GM23338 (cell line): ENCODE results near the gene SIRPA. TPM values are rescaled to one million over a fixed set of nuclear protein-coding genes. Genes with fewer than 3 reads are reported as not detected.

Experiments
- ATAC-seq: fragments of 200-7000 bp; cut with Tn5 transposase; 3 replicates; pipeline ENCODE4 v1.9.1; 2020
- DNase-seq: peaks from one replicate; pipeline ENCODE4 v3.0.0-alpha.2; 2015; ENCODE audit warnings: low spot score
- H2AFZ ChIP-seq: fragments of 200-600 bp; sonication (generic); 2 replicates; pipeline ENCODE4 v1.8.0; 2016; ENCODE audit warnings: antibody characterized with exemption, mild to moderate bottlenecking, moderate library complexity
- H3F3A ChIP-seq: fragments of 200-600 bp; sonication (generic); replicated peaks from 2 replicates; pipeline ENCODE4 v1.8.0; 2017; ENCODE audit warnings: antibody characterized with exemption, mixed run types, low read depth
- H3K27ac ChIP-seq: fragments of 200-600 bp; sonication (generic); 2 replicates; pipeline ENCODE4 v1.6.1; 2016; ENCODE audit warnings: low read depth
- H3K27me3 ChIP-seq: fragments of 200-600 bp; sonication (generic); 2 replicates; pipeline ENCODE4 v1.8.0; 2016; ENCODE audit warnings: mild to moderate bottlenecking, mixed run types, moderate library complexity; ENCODE audit not compliant: insufficient read depth
- H3K36me3 ChIP-seq: fragments of 200-600 bp; sonication (generic); 2 replicates; pipeline ENCODE4 v1.8.0; 2016; ENCODE audit warnings: mild to moderate bottlenecking; ENCODE audit not compliant: insufficient read depth
- H3K4me1 ChIP-seq: fragments of 200-600 bp; sonication (generic); 2 replicates; pipeline ENCODE4 v1.8.0; 2016; ENCODE audit warnings: mild to moderate bottlenecking, moderate library complexity; ENCODE audit not compliant: insufficient read depth
- H3K4me2 ChIP-seq: fragments of 200-600 bp; sonication (generic); 2 replicates; pipeline ENCODE4 v1.7.1; 2017; ENCODE audit warnings: mixed run types
- H3K4me3 ChIP-seq: fragments of 200-600 bp; sonication (generic); 2 replicates; pipeline ENCODE4 v1.6.1; 2016; ENCODE audit warnings: mixed run types
- H3K79me2 ChIP-seq: fragments of 200-600 bp; sonication (generic); replicated peaks from 2 replicates; pipeline ENCODE4 v1.8.0; 2017; ENCODE audit warnings: mild to moderate bottlenecking; ENCODE audit not compliant: insufficient read depth
- H3K9me2 ChIP-seq: fragments of 200-600 bp; sonication (generic); 2 replicates; pipeline ENCODE4 v1.8.0; 2017; ENCODE audit not compliant: insufficient read depth
- H4K20me1 ChIP-seq: fragments of 200-600 bp; sonication (generic); replicated peaks from 2 replicates; pipeline ENCODE4 v1.8.0; 2017; ENCODE audit warnings: mild to moderate bottlenecking; ENCODE audit not compliant: insufficient read depth
- H3K27ac Mint-ChIP-seq: 2 replicates; pipeline ENCODE4 v1.8.0; 2020; ENCODE audit warnings: inconsistent platforms, mild to moderate bottlenecking, moderate library complexity, mixed read lengths
- H3K27me3 Mint-ChIP-seq: 3 replicates; pipeline ENCODE4 v1.8.0; 2022; ENCODE audit warnings: low read depth, mild to moderate bottlenecking, moderate library complexity, mixed read lengths, inconsistent platforms; ENCODE audit not compliant: insufficient read depth, poor library complexity
- H3K36me3 Mint-ChIP-seq: 3 replicates; pipeline ENCODE4 v1.8.0; 2021; ENCODE audit warnings: low read depth, mild to moderate bottlenecking, inconsistent platforms, moderate library complexity, mixed read lengths
- H3K4me1 Mint-ChIP-seq: 3 replicates; pipeline ENCODE4 v1.8.0; 2020; ENCODE audit warnings: mild to moderate bottlenecking, inconsistent platforms, mixed read lengths
- H3K4me3 Mint-ChIP-seq: 3 replicates; pipeline ENCODE4 v1.8.0; 2021; ENCODE audit warnings: moderate library complexity, mild to moderate bottlenecking, inconsistent platforms, mixed read lengths
- H3K9me3 Mint-ChIP-seq: 3 replicates; pipeline ENCODE4 v1.8.0; 2020; ENCODE audit warnings: moderate library complexity, mild to moderate bottlenecking, inconsistent platforms, mixed read lengths
- CREB1 ChIP-seq: fragments of 250-450 bp; sonication (Bioruptor Pico); IDR thresholded peaks from 2 replicates; pipeline ENCODE4 v1.5.0; 2020; ENCODE audit warnings: low read depth, mild to moderate bottlenecking, moderate library complexity
- CTCF ChIP-seq, 2 experiments: fragments of 200-600 bp in 1 of 2; sonication (generic) in 1 of 2; conservative IDR thresholded peaks; 2 replicates each; pipeline versions ENCODE4 v1.5.1 to v1.6.1; 2016 to 2017; ENCODE audit warnings: antibody characterized with exemption in 2 of 2, low read depth in 2 of 2, mild to moderate bottlenecking in 2 of 2, moderate library complexity in 1 of 2
- EZH2 ChIP-seq: fragments of 200-600 bp; sonication (generic); IDR thresholded peaks from one replicate; pipeline ENCODE4 v1.8.0; 2017; ENCODE audit warnings: antibody characterized with exemption, mild to moderate bottlenecking, low read depth; ENCODE audit not compliant: unreplicated experiment
- EZH2phosphoT487 ChIP-seq: fragments of 200-600 bp; sonication (generic); IDR thresholded peaks from one replicate; pipeline ENCODE4 v1.8.1; 2018; ENCODE audit warnings: antibody characterized with exemption; ENCODE audit not compliant: unreplicated experiment
- NANOG ChIP-seq: IDR thresholded peaks from 2 replicates; pipeline ENCODE4 v1.6.1; 2016; ENCODE audit warnings: antibody characterized with exemption, borderline replicate concordance
- REST ChIP-seq: IDR thresholded peaks from one replicate; pipeline ENCODE4 v1.6.1; 2018; ENCODE audit warnings: antibody characterized with exemption; ENCODE audit not compliant: unreplicated experiment
- STAT1 ChIP-seq: IDR thresholded peaks from one replicate; pipeline ENCODE4 v1.6.1; 2016; ENCODE audit warnings: antibody characterized with exemption; ENCODE audit not compliant: unreplicated experiment
- ZNF114 ChIP-seq: fragments of 250-450 bp; sonication (Bioruptor Pico); IDR thresholded peaks from 2 replicates; pipeline ENCODE4 v1.5.0; 2020; ENCODE audit warnings: mild to moderate bottlenecking, moderate library complexity
- ZNF331 ChIP-seq: fragments of 250-450 bp; sonication (Bioruptor Pico); IDR thresholded peaks from 2 replicates; pipeline ENCODE4 v1.5.0; 2020; ENCODE audit warnings: low read depth, mild to moderate bottlenecking, moderate library complexity
- polyA plus RNA-seq: library from polyadenylated mRNA; unstranded; fragments of >200 nt; fragmentation: Nextera tagmentation; extraction: Ambion mirVana; gene quantifications from 2 replicates; pipeline ENCODE4 v1.2.1, GENCODE V29; 2016
- total RNA-seq: library from RNA; depleted of rRNA; stranded (reverse); fragments of >200 nt; shearing (Covaris generic); gene quantifications from 2 replicates; pipeline ENCODE4 v1.2.3, GENCODE V29; 2014
- TF ChIP-seq, protein P1 (sequence below): fragments of 250-450 bp; sonication (Bioruptor Pico); IDR thresholded peaks from 2 replicates; pipeline ENCODE4 v1.5.0; 2020; ENCODE audit warnings: mild to moderate bottlenecking, moderate library complexity
- TF ChIP-seq, protein P2 (sequence below): IDR thresholded peaks from 2 replicates; pipeline ENCODE4 v1.6.1; 2016; ENCODE audit warnings: antibody characterized with exemption

Gene SIRPA
- total and polyA plus RNA-seq, 2 experiments from 2014 or later = 1.2 to 2.9 TPM

GRCh38 chr20:1952737-1953530, 57.7 kb downstream of the SIRPA start:
- Mint-ChIP-seq H3K4me3 (no peak overlapping the region), H3K9me3 (no peaks in the 10 kb centered on the region), H3K4me1 (peaks cover 64% of the 10 kb centered on the region), H3K36me3 (no peaks in the 10 kb centered on the region), H3K27me3 (peaks cover 13% of the 10 kb centered on the region), H3K27ac (no peak overlapping the region)
- Histone ChIP-seq H3K79me2 (no peaks in the 10 kb centered on the region), H3F3A (peaks cover 4% of the 10 kb centered on the region; the same call in 1 of the 2 replicates), H3K27me3 (peaks cover 5% of the 10 kb centered on the region), H3K4me1 (peaks cover 48% of the 10 kb centered on the region), H3K9me2 (no peaks in the 10 kb centered on the region), H4K20me1 (no peaks in the 10 kb centered on the region), H3K36me3 (no peaks in the 10 kb centered on the region), H3K27ac (no peak overlapping the region), H3K4me2 (no peak overlapping the region), H2AFZ (no peak overlapping the region), H3K4me3 (no peak overlapping the region)
- no peak for ATAC-seq
- DNase-seq = no peak
- TF ChIP-seq EZH2 = no peak
- no peak for TF ChIP-seq REST
- TF ChIP-seq, protein P1, sequence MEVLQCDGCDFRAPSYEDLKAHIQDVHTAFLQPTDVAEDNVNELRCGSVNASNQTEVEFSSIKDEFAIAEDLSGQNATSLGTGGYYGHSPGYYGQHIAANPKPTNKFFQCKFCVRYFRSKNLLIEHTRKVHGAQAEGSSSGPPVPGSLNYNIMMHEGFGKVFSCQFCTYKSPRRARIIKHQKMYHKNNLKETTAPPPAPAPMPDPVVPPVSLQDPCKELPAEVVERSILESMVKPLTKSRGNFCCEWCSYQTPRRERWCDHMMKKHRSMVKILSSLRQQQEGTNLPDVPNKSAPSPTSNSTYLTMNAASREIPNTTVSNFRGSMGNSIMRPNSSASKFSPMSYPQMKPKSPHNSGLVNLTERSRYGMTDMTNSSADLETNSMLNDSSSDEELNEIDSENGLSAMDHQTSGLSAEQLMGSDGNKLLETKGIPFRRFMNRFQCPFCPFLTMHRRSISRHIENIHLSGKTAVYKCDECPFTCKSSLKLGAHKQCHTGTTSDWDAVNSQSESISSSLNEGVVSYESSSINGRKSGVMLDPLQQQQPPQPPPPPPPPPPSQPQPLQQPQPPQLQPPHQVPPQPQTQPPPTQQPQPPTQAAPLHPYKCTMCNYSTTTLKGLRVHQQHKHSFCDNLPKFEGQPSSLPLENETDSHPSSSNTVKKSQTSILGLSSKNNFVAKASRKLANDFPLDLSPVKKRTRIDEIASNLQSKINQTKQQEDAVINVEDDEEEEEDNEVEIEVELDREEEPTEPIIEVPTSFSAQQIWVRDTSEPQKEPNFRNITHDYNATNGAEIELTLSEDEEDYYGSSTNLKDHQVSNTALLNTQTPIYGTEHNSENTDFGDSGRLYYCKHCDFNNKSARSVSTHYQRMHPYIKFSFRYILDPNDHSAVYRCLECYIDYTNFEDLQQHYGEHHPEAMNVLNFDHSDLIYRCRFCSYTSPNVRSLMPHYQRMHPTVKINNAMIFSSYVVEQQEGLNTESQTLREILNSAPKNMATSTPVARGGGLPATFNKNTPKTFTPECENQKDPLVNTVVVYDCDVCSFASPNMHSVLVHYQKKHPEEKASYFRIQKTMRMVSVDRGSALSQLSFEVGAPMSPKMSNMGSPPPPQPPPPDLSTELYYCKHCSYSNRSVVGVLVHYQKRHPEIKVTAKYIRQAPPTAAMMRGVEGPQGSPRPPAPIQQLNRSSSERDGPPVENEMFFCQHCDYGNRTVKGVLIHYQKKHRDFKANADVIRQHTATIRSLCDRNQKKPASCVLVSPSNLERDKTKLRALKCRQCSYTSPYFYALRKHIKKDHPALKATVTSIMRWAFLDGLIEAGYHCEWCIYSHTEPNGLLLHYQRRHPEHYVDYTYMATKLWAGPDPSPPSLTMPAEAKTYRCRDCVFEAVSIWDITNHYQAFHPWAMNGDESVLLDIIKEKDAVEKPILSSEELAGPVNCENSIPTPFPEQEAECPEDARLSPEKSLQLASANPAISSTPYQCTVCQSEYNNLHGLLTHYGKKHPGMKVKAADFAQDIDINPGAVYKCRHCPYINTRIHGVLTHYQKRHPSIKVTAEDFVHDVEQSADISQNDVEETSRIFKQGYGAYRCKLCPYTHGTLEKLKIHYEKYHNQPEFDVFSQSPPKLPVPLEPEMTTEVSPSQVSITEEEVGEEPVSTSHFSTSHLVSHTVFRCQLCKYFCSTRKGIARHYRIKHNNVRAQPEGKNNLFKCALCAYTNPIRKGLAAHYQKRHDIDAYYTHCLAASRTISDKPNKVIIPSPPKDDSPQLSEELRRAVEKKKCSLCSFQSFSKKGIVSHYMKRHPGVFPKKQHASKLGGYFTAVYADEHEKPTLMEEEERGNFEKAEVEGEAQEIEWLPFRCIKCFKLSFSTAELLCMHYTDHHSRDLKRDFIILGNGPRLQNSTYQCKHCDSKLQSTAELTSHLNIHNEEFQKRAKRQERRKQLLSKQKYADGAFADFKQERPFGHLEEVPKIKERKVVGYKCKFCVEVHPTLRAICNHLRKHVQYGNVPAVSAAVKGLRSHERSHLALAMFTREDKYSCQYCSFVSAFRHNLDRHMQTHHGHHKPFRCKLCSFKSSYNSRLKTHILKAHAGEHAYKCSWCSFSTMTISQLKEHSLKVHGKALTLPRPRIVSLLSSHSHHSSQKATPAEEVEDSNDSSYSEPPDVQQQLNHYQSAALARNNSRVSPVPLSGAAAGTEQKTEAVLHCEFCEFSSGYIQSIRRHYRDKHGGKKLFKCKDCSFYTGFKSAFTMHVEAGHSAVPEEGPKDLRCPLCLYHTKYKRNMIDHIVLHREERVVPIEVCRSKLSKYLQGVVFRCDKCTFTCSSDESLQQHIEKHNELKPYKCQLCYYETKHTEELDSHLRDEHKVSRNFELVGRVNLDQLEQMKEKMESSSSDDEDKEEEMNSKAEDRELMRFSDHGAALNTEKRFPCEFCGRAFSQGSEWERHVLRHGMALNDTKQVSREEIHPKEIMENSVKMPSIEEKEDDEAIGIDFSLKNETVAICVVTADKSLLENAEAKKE = no peak
- TF ChIP-seq CREB1 (CRISPR knock-in tag) = no peak
- TF ChIP-seq STAT1 = no peak
- no peak for TF ChIP-seq ZNF331
- TF ChIP-seq ZNF114 (CRISPR knock-in tag) = no peak
- TF ChIP-seq NANOG = no peak
- TF ChIP-seq, protein P2, sequence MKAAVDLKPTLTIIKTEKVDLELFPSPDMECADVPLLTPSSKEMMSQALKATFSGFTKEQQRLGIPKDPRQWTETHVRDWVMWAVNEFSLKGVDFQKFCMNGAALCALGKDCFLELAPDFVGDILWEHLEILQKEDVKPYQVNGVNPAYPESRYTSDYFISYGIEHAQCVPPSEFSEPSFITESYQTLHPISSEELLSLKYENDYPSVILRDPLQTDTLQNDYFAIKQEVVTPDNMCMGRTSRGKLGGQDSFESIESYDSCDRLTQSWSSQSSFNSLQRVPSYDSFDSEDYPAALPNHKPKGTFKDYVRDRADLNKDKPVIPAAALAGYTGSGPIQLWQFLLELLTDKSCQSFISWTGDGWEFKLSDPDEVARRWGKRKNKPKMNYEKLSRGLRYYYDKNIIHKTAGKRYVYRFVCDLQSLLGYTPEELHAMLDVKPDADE = no peak
- TF ChIP-seq CTCF (conservative IDR thresholded peaks at IDR 0.05; ENCODE audit: low read depth in 2 of 2) = no peak
- TF ChIP-seq EZH2phosphoT487 = no peak
